Esophagus mucosa (tissue), 1 donor: ENCODE results near the gene PXMP4. TPM values are rescaled to one million over a fixed set of nuclear protein-coding genes. Genes with fewer than 3 reads are reported as not detected.

ENCODE experiments used
- ATAC-seq: fragments of 200-7000 bp; cut with Tn5 transposase; one replicate; pipeline ENCODE4 v1.9.1; 2020
- total RNA-seq: library from RNA; stranded (reverse); gene quantifications from one replicate; pipeline ENCODE4 v1.2.4, GENCODE V29; 2023
- donor health status: DM: yes; HTN: yes; CAD: no.

PXMP4 gene
- total RNA-seq, 1 donor from 2014 or later: 9.6 TPM

GRCh38 chr20:33653900-33654596, 66.1 kb downstream of the PXMP4 start:
- peak; percentile 68 for ATAC-seq

GRCh38 chr20:33653218-33653899, 66.8 kb downstream of the PXMP4 start:
- ATAC-seq: no peak

Other genes with a start within 250 kb of the PXMP4 start
- 9.0 TPM for gene CBFA2T2, start 230.2 kb downstream of the PXMP4 start, total RNA-seq
- gene C20orf144, start 58.0 kb downstream of the PXMP4 start, total RNA-seq: not detected
- gene ACTL10, start 53.4 kb downstream of the PXMP4 start, total RNA-seq: 2.0 TPM
- 8.0 TPM for gene NECAB3, start 45.9 kb downstream of the PXMP4 start, total RNA-seq
- gene E2F1, start 33.9 kb downstream of the PXMP4 start, total RNA-seq: 3.7 TPM
- gene ZNF341, start 11.7 kb upstream of the PXMP4 start, total RNA-seq: 1.6 TPM
- 77.8 TPM for gene CHMP4B, start 91.0 kb upstream of the PXMP4 start, total RNA-seq